Measurements from ENCODE around the gene ZNF777.
"Not testable (repeated sequence)": the region's sequence is repeated elsewhere in the genome, so short reads cannot be mapped to it uniquely, and the experiment has no call there.

Gene ZNF777

GRCh38 chr7:149448961-149449360 lies 11.9 kb downstream of the ZNF777 start:
- H3K36me3 ChIP-seq (ENCODE audit: control insufficient read depth in 1 of 2, insufficient read depth in 2 of 2, low read length in 2 of 2) = peaks cover 45 to 71% of the 10 kb centered on the region in 2 donors
- no peaks in the 10 kb centered on the region for H3K27me3 ChIP-seq (ENCODE audit: low read depth, low read length)
- no peaks in the 10 kb centered on the region for H3K4me1 ChIP-seq (ENCODE audit: control insufficient read depth in 1 of 2, insufficient read depth in 2 of 2, low read length in 2 of 2)
- H3K27ac ChIP-seq (ENCODE audit: low read length) = no peak overlapping the region
- no peak overlapping the region for H3K4me3 ChIP-seq (ENCODE audit: low read depth in 1 of 2, low read length in 2 of 2)
- no peaks in the 10 kb centered on the region for H3K9me3 ChIP-seq (ENCODE audit: control insufficient read depth in 1 of 2, low read length in 2 of 2)

- H3K27me3 ChIP-seq (ENCODE audit: low read depth, low read length); H3K4me3 ChIP-seq (ENCODE audit: low read depth in 1 of 2, low read length in 2 of 2); H3K9me3 ChIP-seq (ENCODE audit: control insufficient read depth in 1 of 2, low read length in 2 of 2); H3K27ac ChIP-seq (ENCODE audit: low read length); H3K4me1 ChIP-seq (ENCODE audit: control insufficient read depth in 1 of 2, insufficient read depth in 2 of 2, low read length in 2 of 2): not testable (repeated sequence)
- peaks cover 40 to 59% of the 10 kb centered on the region in 2 donors for H3K36me3 ChIP-seq (ENCODE audit: control insufficient read depth in 1 of 2, insufficient read depth in 2 of 2, low read length in 2 of 2)
Observed at GRCh38 chr7:149446026-149446425, 14.8 kb downstream of the ZNF777 start.

GRCh38 chr7:149444287-149444686 lies 16.6 kb downstream of the ZNF777 start:
- Histone ChIP-seq H3K27me3 (ENCODE audit: low read depth, low read length) (no peaks in the 10 kb centered on the region), H3K4me1 (ENCODE audit: control insufficient read depth in 1 of 2, insufficient read depth in 2 of 2, low read length in 2 of 2) (no peaks in the 10 kb centered on the region), H3K9me3 (ENCODE audit: control insufficient read depth in 1 of 2, low read length in 2 of 2) (no peaks in the 10 kb centered on the region), H3K36me3 (ENCODE audit: control insufficient read depth in 1 of 2, insufficient read depth in 2 of 2, low read length in 2 of 2) (peaks cover 23 to 41% of the 10 kb centered on the region in 2 donors), H3K27ac (ENCODE audit: low read length) (no peak overlapping the region), H3K4me3 (ENCODE audit: low read depth in 1 of 2, low read length in 2 of 2) (no peak overlapping the region)

- no peak overlapping the region for H3K27ac ChIP-seq (ENCODE audit: low read length)
- no peaks in the 10 kb centered on the region for H3K9me3 ChIP-seq (ENCODE audit: control insufficient read depth in 1 of 2, low read length in 2 of 2)
- H3K27me3 ChIP-seq (ENCODE audit: low read depth, low read length) = no peaks in the 10 kb centered on the region
- no peaks in the 10 kb centered on the region for H3K4me1 ChIP-seq (ENCODE audit: control insufficient read depth in 1 of 2, insufficient read depth in 2 of 2, low read length in 2 of 2)
- H3K4me3 ChIP-seq (ENCODE audit: low read depth in 1 of 2, low read length in 2 of 2) = no peak overlapping the region
- peaks cover 16 to 34% of the 10 kb centered on the region in 2 donors for H3K36me3 ChIP-seq (ENCODE audit: control insufficient read depth in 1 of 2, insufficient read depth in 2 of 2, low read length in 2 of 2)
Observed at GRCh38 chr7:149443523-149443922, 17.3 kb downstream of the ZNF777 start.

GRCh38 chr7:149442924-149443323 lies 17.9 kb downstream of the ZNF777 start:
- Histone ChIP-seq H3K4me1 (ENCODE audit: control insufficient read depth in 1 of 2, insufficient read depth in 2 of 2, low read length in 2 of 2) (no peaks in the 10 kb centered on the region), H3K4me3 (ENCODE audit: low read depth in 1 of 2, low read length in 2 of 2) (no peak overlapping the region), H3K9me3 (ENCODE audit: control insufficient read depth in 1 of 2, low read length in 2 of 2) (no peaks in the 10 kb centered on the region), H3K36me3 (ENCODE audit: control insufficient read depth in 1 of 2, insufficient read depth in 2 of 2, low read length in 2 of 2) (peaks cover 15 to 33% of the 10 kb centered on the region in 2 donors), H3K27me3 (ENCODE audit: low read depth, low read length) (no peaks in the 10 kb centered on the region), H3K27ac (ENCODE audit: low read length) (no peak overlapping the region)

GRCh38 chr7:149440222-149440621 lies 20.6 kb downstream of the ZNF777 start:
- no peaks in the 10 kb centered on the region for H3K4me1 ChIP-seq (ENCODE audit: control insufficient read depth in 1 of 2, insufficient read depth in 2 of 2, low read length in 2 of 2)

GRCh38 chr7:149436358-149436757 lies 24.5 kb downstream of the ZNF777 start:
- Histone ChIP-seq H3K27ac (ENCODE audit: low read length) (no peak overlapping the region), H3K9me3 (ENCODE audit: control insufficient read depth in 1 of 2, low read length in 2 of 2) (no peaks in the 10 kb centered on the region), H3K27me3 (ENCODE audit: low read depth, low read length) (no peaks in the 10 kb centered on the region), H3K36me3 (ENCODE audit: control insufficient read depth in 1 of 2, insufficient read depth in 2 of 2, low read length in 2 of 2) (peaks cover 23 to 50% of the 10 kb centered on the region in 2 donors), H3K4me1 (ENCODE audit: control insufficient read depth in 1 of 2, insufficient read depth in 2 of 2, low read length in 2 of 2) (no peaks in the 10 kb centered on the region), H3K4me3 (ENCODE audit: low read depth in 1 of 2, low read length in 2 of 2) (no peak overlapping the region)

More at GRCh38 chr7:149440222-149440621, 20.6 kb downstream of the ZNF777 start:
- Histone ChIP-seq H3K27ac (ENCODE audit: low read length) (no peak overlapping the region), H3K27me3 (ENCODE audit: low read depth, low read length) (no peaks in the 10 kb centered on the region), H3K36me3 (ENCODE audit: control insufficient read depth in 1 of 2, insufficient read depth in 2 of 2, low read length in 2 of 2) (peaks cover 12 to 29% of the 10 kb centered on the region in 2 donors), H3K4me3 (ENCODE audit: low read depth in 1 of 2, low read length in 2 of 2) (no peak overlapping the region), H3K9me3 (ENCODE audit: control insufficient read depth in 1 of 2, low read length in 2 of 2) (no peaks in the 10 kb centered on the region)

GRCh38 chr7:149433124-149433523 lies 27.7 kb downstream of the ZNF777 start:
- no peak overlapping the region for H3K27ac ChIP-seq (ENCODE audit: low read length)
- no peaks in the 10 kb centered on the region for H3K9me3 ChIP-seq (ENCODE audit: control insufficient read depth in 1 of 2, low read length in 2 of 2)
- no peaks in the 10 kb centered on the region for H3K27me3 ChIP-seq (ENCODE audit: low read depth, low read length)
- peaks cover 23 to 57% of the 10 kb centered on the region in 2 donors for H3K36me3 ChIP-seq (ENCODE audit: control insufficient read depth in 1 of 2, insufficient read depth in 2 of 2, low read length in 2 of 2)
- H3K4me3 ChIP-seq (ENCODE audit: low read depth in 1 of 2, low read length in 2 of 2) = no peak overlapping the region
- no peaks in the 10 kb centered on the region for H3K4me1 ChIP-seq (ENCODE audit: control insufficient read depth in 1 of 2, insufficient read depth in 2 of 2, low read length in 2 of 2)

- H3K36me3 ChIP-seq (ENCODE audit: control insufficient read depth in 1 of 2, insufficient read depth in 2 of 2, low read length in 2 of 2) = peaks cover 23 to 53% of the 10 kb centered on the region in 2 donors
- no peak overlapping the region for H3K4me3 ChIP-seq (ENCODE audit: low read depth in 1 of 2, low read length in 2 of 2)
- H3K27ac ChIP-seq (ENCODE audit: low read length) = no peak overlapping the region
- no peaks in the 10 kb centered on the region for H3K27me3 ChIP-seq (ENCODE audit: low read depth, low read length)
- H3K4me1 ChIP-seq (ENCODE audit: control insufficient read depth in 1 of 2, insufficient read depth in 2 of 2, low read length in 2 of 2) = no peaks in the 10 kb centered on the region
- no peaks in the 10 kb centered on the region for H3K9me3 ChIP-seq (ENCODE audit: control insufficient read depth in 1 of 2, low read length in 2 of 2)
Observed at GRCh38 chr7:149432121-149432691, 28.7 kb downstream of the ZNF777 start.

GRCh38 chr7:149431486-149432120 lies 29.3 kb downstream of the ZNF777 start:
- Histone ChIP-seq H3K36me3 (ENCODE audit: control insufficient read depth in 1 of 2, insufficient read depth in 2 of 2, low read length in 2 of 2) (peaks cover 22 to 51% of the 10 kb centered on the region in 2 donors), H3K27me3 (ENCODE audit: low read depth, low read length) (no peaks in the 10 kb centered on the region), H3K9me3 (ENCODE audit: control insufficient read depth in 1 of 2, low read length in 2 of 2) (no peaks in the 10 kb centered on the region), H3K4me1 (ENCODE audit: control insufficient read depth in 1 of 2, insufficient read depth in 2 of 2, low read length in 2 of 2) (no peaks in the 10 kb centered on the region), H3K4me3 (ENCODE audit: low read depth in 1 of 2, low read length in 2 of 2) (no peak overlapping the region), H3K27ac (ENCODE audit: low read length) (no peak overlapping the region)

GRCh38 chr7:149430192-149430591 lies 30.7 kb downstream of the ZNF777 start:
- H3K4me3 ChIP-seq (ENCODE audit: low read depth in 1 of 2, low read length in 2 of 2) = no peak overlapping the region
- peaks cover 11 to 41% of the 10 kb centered on the region in 2 donors for H3K36me3 ChIP-seq (ENCODE audit: control insufficient read depth in 1 of 2, insufficient read depth in 2 of 2, low read length in 2 of 2)
- no peak overlapping the region for H3K27ac ChIP-seq (ENCODE audit: low read length)
- H3K9me3 ChIP-seq (ENCODE audit: control insufficient read depth in 1 of 2, low read length in 2 of 2) = no peaks in the 10 kb centered on the region
- H3K4me1 ChIP-seq (ENCODE audit: control insufficient read depth in 1 of 2, insufficient read depth in 2 of 2, low read length in 2 of 2) = no peaks in the 10 kb centered on the region
- H3K27me3 ChIP-seq (ENCODE audit: low read depth, low read length) = no peaks in the 10 kb centered on the region

- H3K4me1 ChIP-seq (ENCODE audit: control insufficient read depth in 1 of 2, insufficient read depth in 2 of 2, low read length in 2 of 2) = peaks cover 0 to 3% of the 10 kb centered on the region in 2 donors
- no peaks in the 10 kb centered on the region for H3K27me3 ChIP-seq (ENCODE audit: low read depth, low read length)
- no peak overlapping the region for H3K4me3 ChIP-seq (ENCODE audit: low read depth in 1 of 2, low read length in 2 of 2)
- H3K27ac ChIP-seq (ENCODE audit: low read length) = no peak overlapping the region
- H3K36me3 ChIP-seq (ENCODE audit: control insufficient read depth in 1 of 2, insufficient read depth in 2 of 2, low read length in 2 of 2) = peaks cover 4 to 23% of the 10 kb centered on the region in 2 donors
- H3K9me3 ChIP-seq (ENCODE audit: control insufficient read depth in 1 of 2, low read length in 2 of 2) = no peaks in the 10 kb centered on the region
Observed at GRCh38 chr7:149427893-149428292, 33.0 kb downstream of the ZNF777 start.
